Measurements from ENCODE around the gene CDY1. TPM values are rescaled to one million over a fixed set of nuclear protein-coding genes. Genes with fewer than 3 reads are reported as not detected.

Gene CDY1, protein sequence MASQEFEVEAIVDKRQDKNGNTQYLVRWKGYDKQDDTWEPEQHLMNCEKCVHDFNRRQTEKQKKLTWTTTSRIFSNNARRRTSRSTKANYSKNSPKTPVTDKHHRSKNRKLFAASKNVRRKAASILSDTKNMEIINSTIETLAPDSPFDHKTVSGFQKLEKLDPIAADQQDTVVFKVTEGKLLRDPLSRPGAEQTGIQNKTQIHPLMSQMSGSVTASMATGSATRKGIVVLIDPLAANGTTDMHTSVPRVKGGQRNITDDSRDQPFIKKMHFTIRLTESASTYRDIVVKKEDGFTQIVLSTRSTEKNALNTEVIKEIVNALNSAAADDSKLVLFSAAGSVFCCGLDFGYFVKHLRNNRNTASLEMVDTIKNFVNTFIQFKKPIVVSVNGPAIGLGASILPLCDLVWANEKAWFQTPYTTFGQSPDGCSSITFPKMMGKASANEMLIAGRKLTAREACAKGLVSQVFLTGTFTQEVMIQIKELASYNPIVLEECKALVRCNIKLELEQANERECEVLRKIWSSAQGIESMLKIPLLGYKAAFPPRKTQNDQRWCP
- not detected in 2 replicates for total RNA-seq

GRCh38 chrY:25621817-25622216 is at the start of gene CDY1:
TSS of gene CDY1 (plus strand) at chrY:25622117. CDS start at chrY:25622443, 326 bp downstream.

